Erythroblast (primary cell): ENCODE measurements around the gene TMEM267.

Experiments used
- GATA1 ChIP-seq: IDR thresholded peaks from 2 replicates; pipeline ENCODE4 v1.6.1; 2011; ENCODE audit warnings: low read depth, mild to moderate bottlenecking, control low read depth, low read length, moderate library complexity
- POLR2A ChIP-seq: IDR thresholded peaks from 2 replicates; pipeline ENCODE4 v1.6.1; 2011; ENCODE audit warnings: mild to moderate bottlenecking, low read length

- TF ChIP-seq POLR2A (peak; percentile 89), GATA1 (no peak)
Observed at GRCh38 chr5:43484106-43484849, 613 bp upstream of the TMEM267 start.
